Suprapubic skin (tissue), 3 donors: Measurements from ENCODE around the gene TAS2R46.

Experiments
- POLR2A ChIP-seq, 2 donors: fragments of 450-650 bp; IDR thresholded peaks; one replicate each; pipeline ENCODE4 v1.6.1; 2017; ENCODE audit warnings: antibody characterized with exemption in 2 of 2, mild to moderate bottlenecking in 2 of 2, moderate library complexity in 2 of 2
- TF ChIP-seq, protein P1 (sequence below), 2 donors: fragments of 200-600 bp in 1 of 2; fragments of 450-650 bp in 1 of 2; sonication (generic) in 1 of 2; IDR thresholded peaks; one replicate each; pipeline ENCODE4 v1.5.1; 2016 to 2019; ENCODE audit warnings: antibody characterized with exemption in 2 of 2, mild to moderate bottlenecking in 1 of 2, moderate library complexity in 1 of 2

DNA sequence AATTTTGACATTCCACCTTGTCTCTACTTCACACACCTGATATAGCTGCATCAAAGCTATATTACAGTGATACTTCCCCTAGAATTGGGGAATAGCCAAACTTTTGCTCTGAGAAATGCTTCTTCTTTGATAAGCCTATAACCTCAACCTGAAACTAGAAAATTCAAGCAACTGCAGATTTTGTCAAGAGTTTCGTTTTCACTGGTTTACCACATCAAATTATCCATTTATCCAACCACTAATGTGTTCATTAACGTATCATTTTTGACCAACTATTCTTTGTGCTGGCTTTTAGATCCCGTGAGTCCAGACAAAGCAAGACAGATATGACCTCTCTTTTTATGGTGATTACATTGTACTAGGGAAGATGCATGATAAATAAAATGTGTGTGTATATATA is 13.5 kb upstream of the TAS2R46 start:
- TF ChIP-seq, protein P1, sequence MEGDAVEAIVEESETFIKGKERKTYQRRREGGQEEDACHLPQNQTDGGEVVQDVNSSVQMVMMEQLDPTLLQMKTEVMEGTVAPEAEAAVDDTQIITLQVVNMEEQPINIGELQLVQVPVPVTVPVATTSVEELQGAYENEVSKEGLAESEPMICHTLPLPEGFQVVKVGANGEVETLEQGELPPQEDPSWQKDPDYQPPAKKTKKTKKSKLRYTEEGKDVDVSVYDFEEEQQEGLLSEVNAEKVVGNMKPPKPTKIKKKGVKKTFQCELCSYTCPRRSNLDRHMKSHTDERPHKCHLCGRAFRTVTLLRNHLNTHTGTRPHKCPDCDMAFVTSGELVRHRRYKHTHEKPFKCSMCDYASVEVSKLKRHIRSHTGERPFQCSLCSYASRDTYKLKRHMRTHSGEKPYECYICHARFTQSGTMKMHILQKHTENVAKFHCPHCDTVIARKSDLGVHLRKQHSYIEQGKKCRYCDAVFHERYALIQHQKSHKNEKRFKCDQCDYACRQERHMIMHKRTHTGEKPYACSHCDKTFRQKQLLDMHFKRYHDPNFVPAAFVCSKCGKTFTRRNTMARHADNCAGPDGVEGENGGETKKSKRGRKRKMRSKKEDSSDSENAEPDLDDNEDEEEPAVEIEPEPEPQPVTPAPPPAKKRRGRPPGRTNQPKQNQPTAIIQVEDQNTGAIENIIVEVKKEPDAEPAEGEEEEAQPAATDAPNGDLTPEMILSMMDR (IDR thresholded peaks at IDR 0.05) = no peak
- no peak for TF ChIP-seq POLR2A (IDR thresholded peaks at IDR 0.05)
